Frontal cortex (tissue), 4 donors: Measurements from ENCODE around the gene CREB5. TPM values are rescaled to one million over a fixed set of nuclear protein-coding genes. Genes with fewer than 3 reads are reported as not detected.
"Not testable (repeated sequence)": the region's sequence is repeated elsewhere in the genome, so short reads cannot be mapped to it uniquely, and the experiment has no call there.

Experiments used
- DNase-seq, 2 donors: peaks; one replicate each; pipeline ENCODE4 v3.0.0; 2012; ENCODE audit warnings: low spot score in 2 of 2
- FAIRE-seq: peaks from 2 replicates; lab custom pipeline; 2012; peaks lifted over from hg19 to GRCh38; lab: Jason Lieb, UNC
- total RNA-seq: library from RNA; depleted of rRNA; stranded (reverse); fragments of >200 nt; gene quantifications from one replicate; pipeline ENCODE4 v1.2.3, GENCODE V29; 2014
- donor health status: control.
- donor health status: control.
- donor health status: control.

CREB5 gene
- total RNA-seq, 1 donor from 2014 or later: 4.5 TPM

- DNase-seq (no peak), FAIRE-seq (no peak)
Observed at GRCh38 chr7:28776463-28777157, 364.3 kb downstream of the CREB5 start.

- DNase-seq (no peak), FAIRE-seq (no peak)
Observed at GRCh38 chr7:28778786-28779185, 366.5 kb downstream of the CREB5 start.

DNA sequence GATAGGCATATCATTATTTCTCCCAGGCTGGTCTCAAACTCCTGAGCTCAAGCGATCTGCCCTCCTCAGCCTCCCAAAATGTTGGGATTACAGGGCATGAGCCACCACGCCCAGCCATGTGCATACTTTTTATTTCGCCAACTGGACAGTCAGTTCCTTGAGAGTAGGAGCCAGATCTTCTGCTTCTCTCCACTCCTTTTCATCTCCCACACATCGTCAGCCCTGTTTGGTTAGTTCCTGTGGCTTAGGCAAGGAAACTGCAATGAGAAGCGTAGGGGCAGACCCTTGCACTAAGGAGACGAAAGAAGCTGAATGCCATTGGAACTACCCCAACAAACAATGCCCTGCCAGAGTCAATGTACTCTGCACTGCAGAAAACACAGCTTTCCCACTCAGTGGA, 367.6 kb downstream of the CREB5 start:
- FAIRE-seq (no peak), DNase-seq (no peak)

DNA sequence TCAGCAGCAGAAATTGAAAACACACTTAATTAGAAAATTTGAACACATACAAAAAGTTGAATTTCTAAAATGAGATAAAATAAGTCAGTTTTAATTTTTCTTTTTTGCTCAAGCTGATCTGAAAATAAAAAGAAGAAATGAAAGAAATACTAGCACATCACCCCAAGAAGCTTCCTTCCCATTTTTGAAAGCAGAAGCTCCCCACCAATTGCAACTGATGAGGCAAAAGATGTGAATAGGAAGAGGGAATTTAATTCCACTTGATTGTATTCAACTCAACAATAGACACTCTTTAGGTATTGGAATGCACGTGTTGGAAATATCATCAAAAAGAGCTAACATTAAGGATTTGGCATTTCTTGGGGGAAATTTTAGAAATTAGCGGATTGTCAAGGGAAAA, 370.0 kb downstream of the CREB5 start:
- DNase-seq (no peak), FAIRE-seq (peak; percentile 19)

DNA sequence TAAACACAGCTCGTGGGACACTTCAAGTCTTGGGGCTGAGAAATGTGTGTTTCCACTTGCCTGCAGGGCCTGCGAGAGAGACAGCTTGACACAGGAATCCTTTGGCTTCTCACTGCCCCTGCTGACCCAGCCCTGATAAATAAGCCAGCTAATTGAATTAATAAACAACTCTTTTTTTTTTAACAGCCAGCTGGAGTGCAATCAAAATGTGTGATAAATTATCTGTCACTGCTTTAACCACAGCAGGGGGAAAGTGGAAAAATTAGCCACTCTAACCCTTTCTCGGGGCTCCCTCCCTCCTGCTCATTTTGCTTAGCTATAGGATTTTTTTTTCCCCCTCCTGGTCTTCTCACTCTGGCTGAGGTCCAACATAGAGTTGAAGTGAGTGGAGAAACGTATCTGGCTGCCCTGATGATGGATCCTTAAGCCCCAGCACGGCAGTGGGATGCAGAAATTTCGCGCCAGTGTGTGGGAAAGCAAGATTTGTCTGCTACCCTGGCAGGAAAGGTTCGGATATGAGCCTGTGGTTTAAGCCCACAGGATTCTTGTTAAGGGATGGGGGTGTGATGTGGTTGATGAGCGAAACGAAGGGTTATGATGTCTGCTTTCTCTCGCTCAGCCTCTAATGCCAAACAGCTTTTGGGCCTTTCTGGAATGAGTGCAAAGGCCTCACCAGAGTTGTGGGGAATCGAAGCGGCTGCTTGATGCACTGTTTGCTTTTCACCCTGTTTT, 372.0 kb downstream of the CREB5 start:
- FAIRE-seq (no peak), DNase-seq (no peak)

DNA sequence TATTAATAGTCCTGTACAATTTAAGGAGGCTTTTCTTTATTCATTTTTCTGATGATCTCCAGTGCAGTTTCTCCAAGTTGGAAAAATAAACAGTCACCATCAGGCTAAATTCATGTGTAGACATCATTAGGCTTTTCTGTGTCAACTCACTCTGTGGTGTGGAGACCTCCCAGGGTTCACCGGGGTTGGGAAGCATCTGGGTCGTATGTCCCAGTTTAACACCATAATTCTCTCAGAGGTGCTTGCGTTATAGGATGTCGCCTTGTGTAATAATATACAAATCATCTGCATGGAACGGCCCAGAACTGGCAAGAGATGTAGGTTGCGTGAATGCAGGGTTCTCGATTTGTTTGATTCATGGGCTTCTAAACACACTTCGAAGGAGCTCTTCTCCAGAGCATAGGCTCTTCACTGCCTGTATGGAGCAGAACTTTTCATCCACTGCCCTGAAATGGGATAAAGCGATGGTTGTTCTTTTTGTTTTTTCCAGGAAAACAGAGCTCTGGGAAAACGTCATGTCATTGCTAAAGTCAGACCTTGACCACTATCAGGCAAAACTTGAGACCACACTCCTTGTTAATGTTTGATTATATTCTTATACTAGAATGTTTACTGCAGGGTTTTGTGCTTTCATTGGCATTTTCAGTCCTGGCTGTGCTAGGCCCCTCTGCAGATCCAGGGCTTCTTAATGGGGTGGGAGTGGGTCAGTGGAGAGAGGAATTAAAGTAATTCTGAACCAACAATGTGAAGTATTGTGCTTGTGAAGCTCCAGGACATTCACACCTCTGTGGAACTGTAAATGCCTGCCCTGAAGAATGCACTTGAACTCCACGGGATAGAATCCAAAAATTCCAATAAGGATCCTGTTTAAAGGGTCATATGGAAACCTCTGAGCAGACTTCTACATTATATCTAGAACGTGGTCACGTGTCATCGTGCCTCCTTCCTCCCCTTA, 373.0 kb downstream of the CREB5 start:
- DNase-seq (no peak), FAIRE-seq (no peak)

DNA sequence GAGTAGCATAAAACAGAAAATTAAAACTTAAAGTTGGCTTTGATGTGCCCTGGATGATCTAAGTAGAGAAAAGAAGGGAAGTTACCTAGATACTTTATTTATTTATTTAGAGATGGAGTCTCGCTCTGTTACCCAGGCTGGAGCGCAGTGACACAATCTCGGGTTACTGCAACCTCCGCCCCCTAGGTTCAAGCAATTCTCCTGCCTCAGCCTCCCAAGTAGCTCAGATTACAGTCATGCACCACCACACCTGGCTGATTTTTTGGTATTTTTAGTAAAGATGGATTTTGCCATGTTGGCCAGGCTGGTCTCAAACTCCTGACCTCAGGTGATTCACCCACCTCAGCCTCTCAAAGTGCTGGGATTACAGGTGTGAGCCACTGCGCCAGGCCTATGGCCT, 373.8 kb downstream of the CREB5 start:
- not testable (repeated sequence) for FAIRE-seq, DNase-seq

DNA sequence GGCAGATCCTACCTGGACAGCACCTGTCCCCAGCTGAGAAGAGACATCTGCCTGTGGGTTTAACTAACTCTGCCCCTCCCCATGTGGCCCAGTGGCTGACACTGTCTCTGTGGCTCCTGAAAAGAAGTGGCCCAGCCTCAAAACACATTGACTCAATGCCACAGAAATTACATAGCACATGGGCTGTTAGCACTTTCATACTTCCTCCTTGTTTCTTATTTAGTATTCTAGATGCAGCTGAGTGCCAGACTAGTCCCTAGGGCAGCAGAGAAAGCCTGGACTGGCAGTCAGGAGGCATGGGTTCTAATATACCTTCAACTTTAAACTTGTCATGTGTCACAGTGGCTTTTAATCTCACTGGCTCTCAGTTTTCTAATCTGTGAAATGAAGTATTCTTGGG, 374.8 kb downstream of the CREB5 start:
- DNase-seq (no peak), FAIRE-seq (no peak)

DNA sequence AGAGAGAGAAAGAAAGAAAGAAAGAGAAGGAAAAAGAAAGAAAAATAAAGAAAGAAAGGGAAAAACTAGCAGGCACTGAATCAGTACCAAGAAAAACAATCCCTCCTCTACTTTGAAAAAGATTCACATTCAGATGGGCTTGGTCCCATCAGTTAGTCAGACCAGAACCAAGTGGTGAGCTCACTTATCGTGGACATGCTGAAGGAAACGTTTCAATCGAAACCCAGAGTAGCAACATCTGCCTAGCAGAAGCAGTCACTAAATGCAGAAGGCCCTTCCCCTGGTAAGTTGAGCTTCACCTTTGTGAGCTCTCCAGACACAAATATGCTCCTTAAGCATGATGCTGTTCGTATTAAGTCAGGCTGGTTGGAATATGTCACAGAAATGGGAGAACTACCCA, 378.1 kb downstream of the CREB5 start:
- DNase-seq (no peak), FAIRE-seq (no peak)

DNA sequence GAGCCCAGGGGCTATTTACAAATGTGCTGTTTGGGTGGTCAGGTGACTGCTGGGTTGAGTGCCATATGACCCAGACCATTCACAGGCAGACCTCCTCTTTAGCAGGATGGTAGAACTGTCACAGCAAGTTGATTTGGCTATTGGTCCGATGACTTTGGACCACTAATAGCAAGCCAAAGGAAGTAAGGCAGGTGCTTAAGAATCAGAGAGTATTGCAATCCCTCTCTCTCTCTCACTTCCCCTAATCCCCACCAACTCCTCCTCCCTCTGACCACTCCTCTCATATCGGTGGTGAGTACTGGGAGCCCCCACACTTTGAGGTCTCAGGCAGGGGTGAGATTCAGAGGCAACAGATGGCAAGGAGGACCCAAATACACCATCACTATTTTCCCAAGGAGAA, 380.5 kb downstream of the CREB5 start:
- no peak for FAIRE-seq
- DNase-seq: no peak

DNA sequence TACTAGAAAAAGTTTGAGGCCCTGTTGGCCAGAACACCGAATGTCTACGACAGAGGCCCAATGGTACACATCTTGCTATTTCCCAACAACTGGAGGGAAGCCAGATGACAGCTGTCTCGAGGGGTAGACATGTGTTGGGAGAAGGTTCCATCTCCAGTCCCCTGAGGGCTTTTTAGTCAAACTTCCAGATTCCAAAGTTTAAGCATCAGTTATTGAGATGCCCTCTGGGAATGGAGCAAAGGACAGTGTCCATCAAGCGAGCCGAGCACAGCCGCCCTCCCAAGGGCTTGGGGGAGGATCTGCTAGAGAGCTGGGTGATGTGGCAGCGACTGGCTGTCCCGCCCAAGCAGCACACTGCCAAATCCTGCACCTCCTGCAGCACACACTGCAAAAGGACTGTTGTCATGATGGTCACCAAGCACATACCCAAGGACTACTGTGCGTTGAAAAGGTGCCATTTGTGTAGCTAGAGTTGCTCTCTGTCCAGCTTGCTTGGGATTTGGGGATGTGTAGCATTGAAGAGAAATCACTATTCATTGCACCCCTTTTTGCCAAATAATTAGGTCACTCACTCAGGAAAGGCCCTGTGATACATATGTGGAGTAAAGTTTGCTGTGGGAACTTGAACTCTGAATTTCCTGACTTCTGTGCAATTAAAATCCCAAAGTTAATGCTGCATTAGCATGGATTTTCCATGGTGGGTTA, 381.2 kb downstream of the CREB5 start:
- no peak for FAIRE-seq
- DNase-seq: no peak

DNA sequence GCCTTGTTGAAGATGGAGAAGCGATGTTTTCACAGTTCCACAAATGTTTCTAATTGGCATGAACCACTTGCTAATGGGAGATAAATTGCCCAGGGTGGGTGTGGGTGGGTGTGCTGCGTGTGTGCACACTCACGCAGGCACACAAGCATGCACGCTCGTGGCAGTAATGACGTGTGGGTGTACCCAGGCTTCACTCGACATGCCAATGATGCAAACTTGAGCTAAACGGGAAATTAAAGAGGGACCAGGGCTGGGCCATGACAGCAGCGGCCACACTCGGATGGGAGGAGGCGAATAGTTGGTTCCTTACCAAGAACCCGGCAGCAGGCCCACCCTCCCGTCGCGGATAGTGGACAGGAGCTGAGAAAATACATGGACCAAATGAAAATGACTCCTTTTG, 386.0 kb downstream of the CREB5 start:
- no peak for DNase-seq
- no peak for FAIRE-seq

- no peak for DNase-seq
- FAIRE-seq: no peak
Observed at GRCh38 chr7:28799619-28800018, 387.3 kb downstream of the CREB5 start.

- DNase-seq: no peak
- no peak for FAIRE-seq
Observed at GRCh38 chr7:28800150-28800549, 387.8 kb downstream of the CREB5 start.

- DNase-seq (no peak), FAIRE-seq (no peak)
Observed at GRCh38 chr7:28802450-28802849, 390.1 kb downstream of the CREB5 start.

DNA sequence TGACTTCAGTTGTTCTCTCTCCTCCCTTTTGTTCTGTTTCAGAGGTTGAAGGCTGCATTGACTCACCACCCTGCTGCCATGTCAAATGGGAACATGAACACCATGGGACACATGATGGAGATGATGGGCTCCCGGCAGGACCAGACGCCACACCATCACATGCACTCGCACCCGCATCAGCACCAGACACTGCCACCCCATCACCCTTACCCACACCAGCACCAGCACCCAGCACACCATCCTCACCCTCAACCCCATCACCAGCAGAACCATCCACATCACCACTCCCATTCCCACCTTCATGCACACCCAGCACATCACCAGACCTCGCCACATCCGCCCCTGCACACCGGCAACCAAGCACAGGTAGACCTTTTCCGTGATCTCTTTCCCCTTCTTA, 391.8 kb downstream of the CREB5 start:
- DNase-seq (no peak), FAIRE-seq (no peak)

DNA sequence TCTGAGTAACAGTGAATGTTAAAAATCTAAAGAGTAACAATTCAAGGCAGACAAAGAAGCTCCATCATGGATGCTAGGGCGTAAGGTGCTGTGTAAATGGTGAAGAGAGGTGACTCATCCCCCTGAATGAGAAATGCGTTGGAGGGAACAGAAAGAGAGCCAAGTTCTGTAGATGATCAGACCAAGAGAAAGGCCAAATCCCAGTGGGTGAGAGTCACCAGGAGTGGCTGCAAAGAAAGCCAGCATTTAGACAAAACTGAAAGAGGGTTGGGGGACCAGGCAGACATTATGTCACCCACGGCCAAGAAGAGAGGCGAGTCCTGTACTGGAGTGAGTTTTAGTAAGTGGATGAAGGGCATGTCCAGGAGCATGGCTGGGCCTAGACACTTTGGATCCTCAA, 392.7 kb downstream of the CREB5 start:
- FAIRE-seq: no peak
- DNase-seq: peak in 1 of 2 donors; percentile 10

DNA sequence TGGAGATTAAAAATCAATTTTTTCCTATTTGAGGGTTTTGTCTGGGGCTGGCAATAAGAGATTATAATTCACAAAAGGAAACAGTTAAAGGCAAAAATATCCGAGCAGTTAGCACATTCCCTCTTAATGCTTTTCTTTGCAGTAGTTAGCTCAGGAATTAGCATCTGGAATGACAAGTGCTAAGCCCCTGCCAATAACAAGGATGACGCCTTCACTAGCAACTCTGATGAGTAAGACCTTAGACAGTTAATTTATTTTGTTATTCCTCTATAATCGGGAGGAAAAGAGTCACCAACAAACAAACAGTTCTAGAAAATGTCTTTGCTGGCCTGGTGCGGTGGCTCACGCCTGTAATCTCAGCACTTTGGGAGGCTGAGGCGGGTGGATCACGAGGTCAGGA, 394.5 kb downstream of the CREB5 start:
- DNase-seq: no peak
- FAIRE-seq: no peak

DNA sequence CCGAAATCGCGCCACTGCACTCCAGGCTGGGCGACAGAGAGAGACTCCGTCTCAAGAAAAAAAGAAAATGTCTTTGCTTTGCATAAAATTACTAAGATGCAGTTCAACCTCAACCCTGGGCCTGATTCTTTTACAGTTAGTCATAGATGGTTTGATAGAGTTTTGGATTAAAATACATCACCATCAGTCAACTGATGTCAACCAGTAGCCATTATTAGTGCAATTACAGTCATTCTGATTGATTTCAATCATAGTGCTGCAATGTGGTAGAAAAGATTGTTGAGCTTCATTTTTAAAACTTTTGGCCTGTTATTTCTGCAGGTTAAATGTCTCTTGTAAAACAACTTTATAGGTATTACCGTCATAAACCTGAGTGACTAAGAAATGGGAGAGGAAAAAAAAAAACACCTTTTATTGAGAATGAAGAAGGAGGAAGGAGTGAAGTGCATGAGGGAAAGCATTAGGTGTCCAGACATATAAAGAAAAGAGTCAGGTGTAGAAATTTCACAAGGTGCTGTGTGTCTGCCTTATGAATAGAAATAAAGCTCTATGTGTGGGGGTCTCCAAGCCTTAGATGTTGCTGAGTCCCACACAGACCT, 395.2 kb downstream of the CREB5 start:
- no peak for FAIRE-seq
- DNase-seq: no peak
